ENCODE data around the gene INO80D.
"Not testable (repeated sequence)": the region's sequence is repeated elsewhere in the genome, so short reads cannot be mapped to it uniquely, and the experiment has no call there.

The INO80D gene

DNA sequence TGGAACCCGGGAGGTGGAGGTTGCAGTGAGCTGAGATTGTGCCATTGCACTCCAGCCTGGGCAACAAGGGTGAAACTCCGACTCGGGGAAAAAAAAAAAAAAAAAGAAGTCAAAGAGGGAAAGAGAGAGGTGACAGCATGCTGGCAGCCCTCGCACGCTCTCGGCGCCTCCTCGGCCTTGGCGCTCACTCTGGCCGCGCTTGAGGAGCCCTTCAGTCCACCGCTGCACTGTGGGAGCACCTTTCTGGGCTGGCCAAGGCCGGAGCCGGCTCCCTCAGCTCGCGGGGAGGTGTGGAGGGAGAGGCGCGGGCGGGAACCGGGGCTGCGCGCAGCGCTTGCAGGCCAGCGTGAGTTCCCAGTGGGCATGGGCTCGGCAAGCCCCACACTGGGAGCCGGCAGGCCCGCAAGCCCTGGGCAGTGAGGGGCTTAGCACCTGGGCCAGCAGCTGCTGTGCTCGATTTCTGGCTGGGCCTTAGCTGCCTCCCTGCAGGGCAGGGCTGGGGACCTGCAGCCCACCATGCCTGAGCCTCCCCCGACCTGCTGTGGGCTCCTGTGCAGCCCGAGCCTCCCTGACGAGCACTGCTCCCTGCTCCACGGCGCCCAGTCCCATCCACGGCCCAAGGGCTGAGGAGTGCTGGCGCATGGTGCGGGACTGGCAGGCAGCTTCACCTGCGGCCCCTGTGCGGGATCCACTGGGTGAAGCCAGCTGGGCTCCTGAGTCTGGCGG lies 108.9 kb downstream of the INO80D start:
- DNase-seq = not testable (repeated sequence)

DNA sequence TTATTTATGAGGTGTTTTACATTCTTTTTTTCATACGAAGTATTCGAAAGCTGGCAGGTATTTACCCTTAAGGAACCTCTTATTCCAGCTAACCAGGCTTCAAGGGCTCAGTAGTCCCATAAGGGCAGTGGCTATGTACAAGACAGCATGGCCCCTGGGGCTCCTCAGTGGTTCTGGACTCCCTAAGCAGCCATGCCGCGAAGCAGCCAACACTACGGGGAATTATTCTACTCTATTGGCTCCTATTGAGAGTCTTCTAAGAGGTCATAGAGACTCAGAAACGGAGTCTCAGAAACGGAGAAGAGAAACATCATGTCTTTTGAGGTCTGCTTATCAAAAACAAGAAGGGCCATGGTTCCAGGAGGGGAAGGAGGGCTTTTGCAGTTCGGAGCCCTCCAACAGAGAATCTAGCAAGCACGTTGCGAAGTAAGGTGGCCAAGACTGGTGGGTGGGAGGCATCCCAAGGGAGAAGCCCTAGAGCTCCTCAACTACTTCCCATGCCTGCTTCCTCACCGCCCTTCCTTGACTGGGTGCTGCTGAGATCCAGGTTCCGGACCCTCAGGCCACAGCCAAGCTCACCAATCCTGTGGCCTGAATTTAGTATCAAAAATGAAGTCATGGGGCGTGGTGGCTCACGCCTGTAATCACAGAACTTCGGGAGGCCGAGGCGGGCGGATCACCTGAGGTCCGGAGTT lies 109.7 kb downstream of the INO80D start:
- DNase-seq = no peak

DNA sequence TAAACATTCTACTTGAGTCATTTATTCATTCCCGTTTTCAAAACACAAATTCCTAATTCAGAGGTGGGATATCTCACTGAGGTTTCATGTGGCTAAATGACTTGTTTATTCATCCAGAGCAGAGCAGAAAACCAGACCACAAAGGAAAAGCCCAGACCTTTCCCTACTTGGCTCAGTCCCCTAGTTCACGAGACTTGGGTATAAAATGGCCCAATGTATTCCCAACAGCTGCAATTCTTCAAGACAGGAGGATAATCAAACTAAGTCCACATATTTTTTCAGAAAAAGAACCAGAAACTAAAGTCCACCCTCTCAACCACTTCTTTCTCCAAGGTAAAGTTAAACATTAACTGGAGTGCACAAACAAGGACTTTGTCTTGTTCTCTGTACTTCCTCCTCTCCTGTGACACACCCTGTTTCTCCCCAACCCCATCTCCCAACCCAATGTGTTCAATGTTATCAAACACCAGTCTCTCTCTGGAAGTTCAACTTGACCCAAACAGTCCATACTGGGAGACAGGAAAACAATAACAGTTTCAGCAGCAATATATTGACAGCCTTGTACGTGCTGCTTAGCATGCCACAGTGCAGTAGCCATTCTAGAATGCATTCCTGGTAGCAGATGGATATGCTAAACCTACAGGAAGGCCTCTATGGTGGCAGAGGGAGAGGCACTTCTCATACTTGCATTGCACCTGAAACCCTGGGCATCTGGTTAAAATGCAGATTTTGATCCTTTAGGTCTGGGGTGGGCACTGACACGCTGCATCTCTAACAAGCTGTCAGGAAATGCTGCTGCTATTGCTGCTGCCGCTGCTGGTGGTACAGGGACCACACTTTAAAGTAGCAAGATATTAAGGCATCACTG lies 110.7 kb downstream of the INO80D start:
- DNase-seq = no peak

DNA sequence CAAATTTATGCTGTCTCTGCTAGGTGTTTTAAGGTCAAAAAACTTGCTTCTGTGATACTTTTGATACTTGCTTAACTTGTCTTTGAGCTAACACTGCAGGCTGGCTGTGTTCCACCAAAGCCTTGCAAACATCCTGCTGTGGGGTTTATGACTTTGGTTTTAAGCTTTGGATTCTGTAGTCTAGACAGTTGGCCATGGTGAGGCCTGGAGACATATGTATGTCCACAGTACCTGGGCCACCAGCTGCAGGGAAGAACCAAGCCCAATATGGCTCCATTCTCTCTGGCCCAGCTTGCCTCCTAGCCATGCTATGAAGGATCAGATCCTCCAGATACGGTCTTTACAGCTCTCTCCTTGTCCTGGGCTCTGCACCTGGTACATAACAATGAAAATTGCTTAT lies 113.9 kb downstream of the INO80D start:
- DNase-seq = no peak

DNA sequence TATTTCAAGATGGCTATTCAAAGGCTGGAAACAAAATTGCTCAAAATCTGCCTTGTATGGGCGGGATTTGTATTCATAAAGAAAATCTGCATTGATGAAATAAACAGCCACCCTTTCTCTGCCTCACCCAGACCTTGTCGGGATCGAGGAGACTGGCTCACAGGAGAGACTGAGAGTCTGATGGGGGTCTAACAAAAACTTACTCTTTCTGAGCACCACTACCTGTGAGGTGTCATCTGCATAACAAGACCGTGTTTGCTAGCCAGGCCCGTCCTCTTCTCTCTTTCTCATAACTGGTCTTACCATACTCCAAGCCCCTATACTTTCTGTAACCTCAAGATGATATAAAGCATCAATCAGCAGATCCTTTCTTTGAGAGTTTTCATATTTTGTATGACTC lies 115.6 kb downstream of the INO80D start:
- no peak for DNase-seq

DNA sequence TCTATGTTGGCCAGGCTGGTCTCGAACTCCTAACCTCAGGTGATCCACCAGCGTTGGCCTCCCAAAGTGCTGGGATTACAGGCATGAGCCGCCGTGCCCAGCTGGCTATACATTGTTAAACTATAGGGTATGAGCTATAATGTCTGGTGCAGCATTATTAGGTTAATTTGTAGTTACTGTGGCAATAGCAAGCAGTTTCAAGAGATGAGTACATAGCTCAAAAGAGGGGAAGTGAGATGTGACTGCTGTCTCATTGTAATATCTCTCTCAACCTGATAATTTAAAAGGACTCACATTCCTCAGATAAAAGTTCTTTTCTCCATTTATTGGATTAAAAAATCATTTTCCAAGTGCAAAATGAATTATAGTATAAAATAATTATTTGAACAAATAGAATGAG lies 116.4 kb downstream of the INO80D start:
- DNase-seq = no peak

DNA sequence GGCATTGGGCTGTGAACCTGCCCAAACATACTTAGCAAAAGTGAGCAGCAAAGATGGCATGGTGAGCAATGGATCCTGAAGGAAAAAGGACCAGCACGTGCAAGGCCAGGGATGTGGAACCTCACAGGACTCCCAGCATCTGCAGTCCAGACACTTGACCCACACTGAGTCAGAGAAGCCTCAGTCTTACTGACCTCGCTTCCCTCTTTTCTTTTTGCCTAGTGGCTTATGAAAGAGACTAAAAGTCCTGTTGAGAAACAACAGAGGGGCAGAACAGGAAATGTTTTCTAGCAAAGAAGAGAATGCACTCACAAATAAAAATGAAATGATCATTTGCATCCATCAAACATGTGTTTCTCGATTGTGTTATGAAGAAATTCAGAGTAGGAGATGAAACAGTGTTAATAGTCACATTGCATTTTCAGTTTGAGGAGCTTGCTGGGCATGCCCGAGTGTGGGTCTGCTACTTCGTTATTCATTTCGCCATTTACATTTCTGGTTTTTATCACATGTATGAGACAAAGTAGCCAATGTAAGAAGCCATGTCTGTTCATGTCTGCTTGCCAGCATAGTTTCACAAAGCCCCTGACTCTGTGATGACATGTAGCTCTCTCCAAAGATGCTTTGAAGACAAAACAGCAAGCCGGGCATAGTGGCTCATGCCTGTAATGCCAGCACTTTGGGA lies 118.4 kb downstream of the INO80D start:
- no peak for DNase-seq

DNA sequence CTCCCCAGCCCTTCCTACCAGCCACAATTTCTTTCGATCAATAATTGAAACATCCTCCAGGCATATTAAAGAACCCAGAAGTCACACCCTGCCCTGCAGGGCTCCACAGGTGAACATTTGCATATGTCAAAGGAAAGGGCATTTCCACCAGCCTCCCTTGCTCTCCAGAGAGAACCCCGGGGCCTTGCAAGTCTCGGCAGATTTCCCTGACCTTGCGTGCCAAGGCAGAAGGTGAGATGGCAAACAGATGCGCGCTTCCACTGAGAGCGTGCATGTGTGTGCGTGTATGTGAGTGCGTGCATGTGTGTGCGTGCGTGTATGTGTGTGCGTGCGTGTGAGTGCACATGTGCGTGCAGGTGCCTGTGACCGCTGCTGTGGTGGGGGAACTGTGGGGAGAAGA lies 120.3 kb downstream of the INO80D start:
- DNase-seq = no peak

DNA sequence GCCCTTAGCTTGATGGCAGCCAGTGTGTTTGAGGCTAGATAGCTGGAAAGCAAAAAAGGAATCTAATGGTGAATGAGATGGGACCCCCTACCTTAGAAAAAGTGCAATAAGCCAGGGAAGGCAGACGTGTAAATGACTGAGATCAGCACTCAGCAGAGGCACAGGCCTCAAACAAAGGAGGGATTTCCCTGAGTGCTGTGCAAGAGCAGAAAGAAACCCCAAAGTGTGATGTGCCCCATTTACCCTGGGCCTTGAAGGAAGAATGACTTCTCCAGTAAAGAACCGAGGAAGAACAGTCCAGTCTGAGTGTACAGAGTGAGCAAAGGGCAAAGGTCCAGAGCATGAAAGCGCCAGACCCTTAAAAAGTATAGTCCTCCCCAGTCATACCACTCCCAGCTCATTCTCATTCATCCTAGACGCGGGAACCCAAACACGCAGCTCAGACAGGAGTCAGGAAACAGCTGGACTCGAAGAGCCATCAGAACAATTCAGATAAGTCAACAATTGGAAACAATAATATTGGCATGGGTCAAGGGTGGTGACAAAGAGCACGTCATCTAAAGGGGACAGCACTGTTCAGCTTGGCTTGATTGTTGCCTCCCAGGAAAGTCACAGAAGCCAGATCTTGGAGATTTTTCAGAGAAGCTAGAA lies 121.7 kb downstream of the INO80D start:
- no peak for DNase-seq

DNA sequence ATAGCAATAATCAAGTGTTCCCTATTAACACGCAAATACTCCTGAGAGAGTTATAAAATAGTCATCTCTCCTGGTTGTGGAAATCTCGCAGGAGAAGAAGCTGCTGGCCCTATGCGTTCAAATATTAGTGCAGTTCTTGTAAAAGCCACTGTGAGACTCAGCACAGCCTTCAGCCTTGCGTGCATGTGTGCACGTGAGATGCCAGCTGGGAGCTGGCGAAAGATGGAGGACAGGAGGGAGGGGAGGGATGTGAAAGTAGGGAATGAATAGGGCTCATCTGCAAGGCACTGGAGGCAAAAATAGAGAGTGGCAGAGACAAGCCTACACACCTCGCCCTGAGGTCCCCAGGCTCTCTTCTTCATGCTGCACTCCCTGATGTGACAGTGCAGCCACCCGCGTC lies 126.5 kb downstream of the INO80D start:
- no peak for DNase-seq

DNA sequence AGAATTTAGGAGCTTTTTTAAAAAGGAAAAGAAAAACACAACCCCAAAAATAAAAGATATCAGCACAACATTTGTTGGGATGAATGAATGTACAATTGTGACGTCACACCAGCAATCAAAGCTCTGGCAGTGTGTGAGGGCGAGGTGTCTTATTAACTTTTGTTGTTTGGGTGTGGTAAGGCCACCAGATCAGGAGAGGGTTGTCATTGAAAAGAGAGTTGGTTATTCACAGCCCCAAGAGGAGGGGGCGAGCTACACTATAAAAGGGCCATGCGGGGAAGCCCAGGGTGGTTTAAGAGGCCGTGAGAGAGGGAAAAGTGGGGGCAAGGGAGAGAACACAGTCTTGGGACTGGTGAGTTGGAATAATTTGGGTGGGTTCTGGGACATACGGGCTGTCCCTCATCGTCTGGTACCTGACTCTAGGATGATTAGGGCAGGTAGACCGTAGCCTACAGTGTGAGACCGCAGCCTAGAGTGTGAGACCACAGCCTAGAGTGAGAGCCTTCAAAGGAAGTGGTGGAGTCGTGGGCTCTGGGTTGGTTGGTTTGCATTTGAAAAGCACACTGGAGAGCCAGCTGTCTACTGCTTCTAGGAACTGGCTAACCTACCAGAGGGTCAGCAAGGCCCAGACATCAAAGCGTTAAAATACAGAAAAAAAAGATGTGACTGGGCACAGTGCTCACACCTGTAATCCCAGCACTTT lies 128.4 kb downstream of the INO80D start:
- DNase-seq = no peak

DNA sequence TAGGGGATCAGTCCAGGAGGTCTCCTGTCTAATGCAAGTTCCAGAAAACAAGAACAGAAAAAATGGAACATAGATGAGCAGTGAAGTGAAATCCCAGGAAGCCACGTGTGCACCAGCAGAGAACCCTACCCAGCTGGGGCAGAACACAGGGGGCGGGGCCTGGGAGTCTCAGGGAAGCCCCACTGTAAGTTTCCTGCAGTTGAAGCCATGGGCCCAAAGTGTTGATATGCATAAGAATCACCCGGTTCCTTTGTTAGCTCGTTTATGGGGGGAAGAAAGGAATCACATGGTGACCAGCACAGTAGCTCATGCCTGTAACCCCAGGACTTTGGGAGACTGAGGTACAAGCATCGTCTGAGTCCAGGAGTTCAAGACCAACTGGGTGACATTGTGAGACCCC lies 131.3 kb downstream of the INO80D start:
- no peak for DNase-seq

DNA sequence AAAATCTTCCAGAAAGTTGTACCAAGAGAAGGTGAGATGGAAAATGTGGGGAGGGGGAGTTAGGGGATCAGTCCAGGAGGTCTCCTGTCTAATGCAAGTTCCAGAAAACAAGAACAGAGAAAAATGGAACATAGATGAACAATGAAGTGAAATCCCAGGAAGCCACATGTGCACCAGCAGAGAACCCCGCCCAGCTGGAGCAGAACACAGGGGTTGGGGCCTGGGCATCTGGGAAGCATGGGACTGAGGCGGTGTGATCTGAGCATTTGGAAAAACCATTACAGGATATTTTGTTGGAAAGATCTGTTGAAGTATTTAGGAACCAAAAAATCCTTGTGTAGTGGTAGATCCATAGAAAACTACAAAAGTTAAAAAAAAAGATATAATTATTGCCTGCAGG lies 133.7 kb downstream of the INO80D start:
- no peak for DNase-seq

DNA sequence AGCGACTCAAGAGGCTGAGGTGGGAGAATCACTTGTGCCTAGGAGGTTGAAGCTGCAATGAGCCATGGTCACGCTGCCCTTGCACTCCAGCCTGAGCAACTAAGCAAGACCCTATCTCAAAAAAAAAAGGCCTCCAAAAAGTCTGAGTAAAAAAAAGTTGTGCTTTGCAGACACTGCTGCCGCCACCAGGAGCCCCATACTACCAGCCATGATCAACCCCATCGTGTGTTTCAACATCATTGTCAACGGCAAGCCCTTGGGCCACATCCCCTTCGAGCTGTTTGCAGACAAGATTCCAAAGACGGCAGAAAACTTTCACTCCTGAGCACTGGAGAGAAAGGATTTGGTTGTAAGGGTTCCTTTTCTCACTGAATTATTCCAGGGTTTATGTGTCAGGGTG lies 137.1 kb downstream of the INO80D start:
- DNase-seq = no peak

DNA sequence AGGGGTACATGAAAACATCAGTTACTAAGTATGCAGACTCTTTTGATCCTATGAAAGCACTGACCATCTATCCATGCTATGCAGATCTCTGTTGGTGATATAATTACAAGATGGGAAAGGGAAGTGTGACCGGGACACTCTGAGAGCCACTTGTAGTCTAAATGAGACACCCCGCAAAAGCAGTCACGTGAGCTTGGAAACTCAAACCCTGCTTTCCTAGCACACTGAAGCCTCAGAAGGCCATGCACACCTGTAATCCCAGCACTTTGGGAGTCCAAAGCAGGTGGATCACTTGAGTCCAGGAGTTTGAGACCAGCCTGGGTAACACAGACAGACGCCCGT lies 137.5 kb downstream of the INO80D start:
- no peak for DNase-seq

DNA sequence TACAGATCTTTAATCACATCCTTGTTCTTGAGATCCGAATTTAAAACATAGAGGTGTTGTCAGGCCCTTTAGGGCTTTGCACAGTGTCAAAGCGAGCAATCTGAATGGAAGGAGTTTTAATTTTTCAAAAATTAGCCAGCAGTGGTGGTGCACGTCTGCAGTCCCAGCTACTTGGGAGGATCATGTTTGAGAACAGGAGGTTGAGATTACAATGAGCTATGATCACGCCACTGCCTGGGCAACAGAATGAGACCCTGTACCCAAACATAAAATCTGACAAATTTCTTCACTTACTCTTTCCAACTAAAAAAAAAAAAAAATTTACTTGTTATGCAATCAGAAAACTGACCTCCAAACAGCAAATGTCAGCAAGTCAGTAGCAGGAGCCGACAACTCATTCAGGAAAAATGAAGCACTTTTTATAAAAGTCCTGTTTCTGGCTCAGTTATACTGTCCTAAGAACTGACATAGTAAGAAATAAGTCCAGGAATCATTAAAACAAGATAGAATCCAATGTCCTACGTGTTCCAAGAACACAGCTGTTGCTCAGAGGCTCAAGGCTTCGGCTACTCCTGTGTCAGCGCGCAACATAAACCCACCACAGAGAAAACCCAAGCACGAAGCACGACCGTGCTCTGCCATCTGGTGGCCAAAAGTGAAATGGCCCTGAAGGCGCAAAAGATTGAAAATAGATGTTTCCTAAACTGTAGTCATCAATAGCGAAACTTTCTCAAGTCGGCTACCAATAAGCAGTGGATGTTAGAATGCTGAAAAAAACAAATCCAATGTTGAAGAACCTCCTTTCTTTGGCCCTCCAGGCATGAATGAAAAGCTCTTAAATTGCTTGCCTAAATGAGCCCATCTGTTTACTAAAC lies 138.1 kb downstream of the INO80D start:
- peak; percentile 56 to 59 for DNase-seq

DNA sequence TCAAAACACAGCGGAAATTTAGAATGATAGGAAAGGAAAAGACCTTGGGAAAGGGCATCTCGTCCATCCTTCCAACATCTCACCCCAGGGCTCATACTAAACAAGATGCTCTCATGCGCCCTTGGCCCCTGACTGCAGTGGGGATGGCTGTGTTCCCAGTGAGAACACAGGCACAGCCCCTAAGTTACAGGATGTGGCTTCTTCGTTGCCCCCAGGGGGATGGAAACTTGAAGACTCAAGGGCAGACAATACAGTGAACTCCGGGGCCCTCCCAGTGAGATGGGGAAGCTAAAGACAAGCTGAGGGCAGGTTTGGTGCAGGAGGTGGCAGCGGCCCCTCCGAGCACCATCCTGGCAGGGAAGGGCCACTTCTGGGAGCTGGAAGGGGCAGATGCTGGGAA lies 139.7 kb downstream of the INO80D start:
- DNase-seq = no peak
